GM19043 (cell line): ENCODE results near the gene DRC7.
"Not testable (repeated sequence)": the region's sequence is repeated elsewhere in the genome, so short reads cannot be mapped to it uniquely, and the experiment has no call there.

Source experiments
- ATAC-seq: cut with Tn5 transposase; IDR thresholded peaks from one replicate; pipeline ENCODE4 v1.9.1; 2021; ENCODE audit warnings: low read depth; ENCODE audit not compliant: unreplicated experiment

Gene DRC7

DNA sequence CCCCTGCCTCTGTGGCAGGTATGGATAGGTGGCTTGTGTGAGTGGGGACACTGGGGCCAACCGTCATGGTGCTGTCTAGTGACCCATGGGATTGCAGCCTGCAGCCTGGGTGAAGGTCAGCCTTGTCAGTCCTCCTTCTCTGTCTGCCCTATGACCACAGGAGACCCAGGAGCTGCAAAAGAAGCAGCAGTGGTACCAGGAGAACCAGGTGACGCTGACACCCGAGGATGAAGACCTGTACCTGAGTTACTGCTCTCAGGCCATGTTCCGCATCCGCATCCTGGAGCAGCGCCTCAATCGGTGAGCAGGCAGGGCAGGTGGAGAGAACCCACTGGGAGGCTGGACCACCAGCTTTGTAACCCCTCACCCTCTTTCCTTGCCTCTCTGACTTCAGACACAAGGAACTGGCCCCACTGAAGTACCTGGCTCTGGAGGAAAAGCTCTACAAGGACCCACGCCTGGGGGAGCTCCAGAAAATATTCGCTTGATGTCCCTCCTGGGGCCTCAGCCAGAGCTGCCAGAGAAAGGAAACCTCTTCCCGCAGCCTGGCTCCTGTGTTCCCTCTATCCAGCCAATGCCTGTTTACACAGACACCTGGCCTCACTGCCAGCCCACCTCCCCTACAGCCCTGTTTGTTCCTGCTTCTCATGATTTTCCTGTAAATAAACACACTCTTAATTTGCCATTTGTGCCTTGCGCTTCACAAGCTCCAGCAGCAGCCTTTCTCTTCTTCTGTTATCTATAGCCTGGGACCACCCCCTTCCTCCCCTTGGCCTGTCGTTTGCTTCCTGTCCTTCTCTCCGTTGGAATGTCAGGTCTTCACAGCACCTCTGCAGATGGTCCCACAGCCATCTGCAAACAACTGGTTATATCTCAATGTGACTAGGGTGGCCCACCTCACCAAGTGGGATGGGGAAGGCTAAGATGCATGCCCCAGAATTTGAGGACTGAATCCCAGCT lies 36.4 kb downstream of the DRC7 start:
- no peak for ATAC-seq

DNA sequence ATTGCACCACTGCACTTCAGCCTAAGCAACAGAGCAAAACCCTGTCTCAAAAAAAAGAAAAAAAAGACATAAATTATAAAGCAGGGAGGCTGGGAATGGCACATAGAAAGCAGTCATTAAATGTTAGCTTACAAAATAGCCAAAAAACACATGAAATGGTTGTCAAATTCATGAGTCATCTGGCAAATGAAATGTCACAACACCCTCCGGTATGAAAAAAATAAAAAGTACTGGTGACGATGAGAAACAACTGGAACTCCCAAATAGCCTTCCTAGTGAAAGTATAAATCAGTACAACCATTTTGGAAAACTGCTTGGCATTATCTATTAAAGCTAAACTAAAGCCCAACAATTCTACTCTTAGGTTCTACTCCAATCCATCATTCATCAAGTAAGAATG lies 37.4 kb downstream of the DRC7 start:
- no peak for ATAC-seq

DNA sequence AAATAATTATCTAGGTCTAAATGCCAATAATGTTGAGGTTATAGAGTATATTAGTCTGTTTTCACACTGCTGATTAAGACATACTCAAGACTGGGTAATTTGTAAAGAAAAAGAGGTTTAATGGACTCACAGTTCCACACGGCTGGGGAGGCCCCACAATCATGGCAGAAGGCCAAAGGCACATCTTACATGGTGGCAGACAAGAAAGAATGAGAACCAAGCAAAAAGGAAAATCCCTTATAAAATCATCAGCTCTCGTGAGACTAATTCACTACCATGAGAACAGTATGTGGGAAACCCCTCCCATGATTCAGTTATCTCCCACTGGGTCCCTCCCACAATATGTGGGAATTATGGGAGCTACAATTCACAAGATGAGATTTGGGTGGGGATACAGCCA lies 38.1 kb downstream of the DRC7 start:
- no peak for ATAC-seq

DNA sequence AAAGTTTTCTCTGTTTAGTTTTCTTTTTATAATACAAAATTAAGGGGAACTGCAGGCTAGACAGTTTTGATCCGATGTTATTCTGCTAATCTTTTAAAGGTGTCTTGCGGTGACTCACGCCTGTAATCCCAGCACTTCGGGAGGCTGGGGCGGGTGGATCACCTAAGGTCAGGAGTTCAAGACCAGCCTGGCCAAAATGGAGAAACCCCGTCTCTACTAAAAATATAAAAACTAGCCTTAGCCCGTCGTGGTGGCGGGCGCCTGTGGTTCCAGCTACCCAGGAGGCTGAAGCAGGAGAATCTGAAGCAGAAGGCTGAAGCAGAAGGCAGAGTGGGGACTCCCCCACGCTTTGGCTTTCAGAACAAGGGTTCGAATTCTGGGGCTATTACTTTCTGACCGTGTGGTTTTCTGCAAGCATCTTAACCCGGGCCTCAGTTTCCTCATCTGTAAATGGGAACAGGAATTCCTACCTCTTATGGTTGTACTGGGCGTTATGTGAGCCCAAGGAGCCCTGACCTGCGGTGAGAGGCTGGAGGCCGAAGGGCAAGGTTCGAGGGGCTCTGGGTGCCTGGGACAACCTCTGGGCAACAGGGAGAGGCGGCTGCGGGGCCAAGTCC lies 39.8 kb downstream of the DRC7 start:
- ATAC-seq: no peak

DNA sequence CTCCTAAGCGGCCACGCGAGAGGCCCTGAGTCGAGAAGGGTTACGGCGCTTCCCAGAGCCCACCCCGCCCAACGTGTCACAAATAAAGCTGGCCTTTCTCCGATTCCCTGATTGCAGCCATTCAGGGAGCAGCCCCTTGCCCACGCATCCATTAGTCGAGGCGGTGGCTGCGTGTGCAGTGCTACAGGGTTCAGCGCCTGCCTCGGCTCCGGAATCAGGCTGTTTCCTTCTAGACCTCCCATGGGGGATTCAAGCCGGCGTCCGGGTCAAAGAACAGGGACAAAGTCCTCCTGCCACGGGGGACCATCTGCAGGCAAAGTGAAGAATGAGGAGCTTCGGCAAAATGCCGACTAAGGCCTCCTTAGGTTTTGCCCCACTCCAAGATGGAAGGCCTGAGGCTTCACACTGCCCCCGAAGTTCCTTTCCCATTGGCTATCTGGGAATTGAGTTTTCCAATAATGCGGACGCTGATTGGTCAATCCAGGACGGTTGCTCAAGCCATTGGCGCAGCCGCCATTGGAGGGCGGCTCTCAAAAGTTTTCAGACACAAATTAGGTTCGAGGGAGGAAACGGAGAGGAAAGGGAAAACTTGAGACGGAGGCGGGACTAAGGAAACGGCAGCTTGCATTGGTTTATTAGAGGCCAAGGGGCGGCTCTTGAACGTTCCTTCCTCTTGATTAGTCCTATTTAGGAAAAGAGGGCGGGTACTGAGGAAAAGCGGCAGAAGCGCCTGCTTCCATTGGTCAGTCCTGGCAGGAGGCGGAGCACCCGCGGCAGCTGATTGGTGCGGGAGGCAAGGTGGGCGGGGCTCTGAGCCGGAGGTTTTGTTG lies 40.5 kb downstream of the DRC7 start:
- ATAC-seq: peak; percentile 91

DNA sequence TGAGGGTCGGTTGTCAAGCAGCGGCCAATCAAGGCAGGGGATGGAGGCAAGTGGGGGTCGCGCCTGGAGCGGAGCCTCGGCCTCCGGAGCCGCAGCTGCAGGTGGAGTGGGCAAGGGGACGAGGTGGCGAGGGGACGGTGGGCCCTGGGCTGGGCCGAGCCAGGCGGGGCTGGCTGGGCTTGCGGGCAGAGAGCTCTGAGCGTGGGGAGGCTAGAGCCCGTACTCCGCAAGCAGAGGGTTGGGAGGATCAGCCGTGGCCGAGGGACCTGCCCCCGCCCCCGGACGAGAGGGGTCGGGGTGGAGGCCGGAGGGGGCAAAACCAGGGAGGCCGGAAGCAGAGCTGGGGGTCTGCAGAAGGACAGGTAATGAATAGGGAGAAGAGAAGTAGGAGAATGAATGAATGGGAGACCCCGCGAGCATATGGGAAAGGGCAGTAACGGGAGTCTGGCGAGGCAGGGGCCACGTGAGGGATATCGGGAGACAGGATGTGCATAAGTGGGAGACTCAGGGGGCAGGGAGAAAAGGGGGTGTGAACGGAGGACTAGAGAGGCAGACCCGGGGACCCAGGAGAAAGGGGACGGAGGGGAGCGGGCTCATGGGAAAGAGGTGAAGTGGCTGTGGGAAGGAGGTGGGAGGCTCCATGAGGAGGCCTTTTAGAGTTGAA lies 41.3 kb downstream of the DRC7 start, which contains the start of gene KATNB1:
TSS of gene KATNB1 (plus strand) at position 16 of the 664 bp plus-strand sequence. CDS start 1,474 bp downstream, outside the sequence.
- no peak for ATAC-seq

DNA sequence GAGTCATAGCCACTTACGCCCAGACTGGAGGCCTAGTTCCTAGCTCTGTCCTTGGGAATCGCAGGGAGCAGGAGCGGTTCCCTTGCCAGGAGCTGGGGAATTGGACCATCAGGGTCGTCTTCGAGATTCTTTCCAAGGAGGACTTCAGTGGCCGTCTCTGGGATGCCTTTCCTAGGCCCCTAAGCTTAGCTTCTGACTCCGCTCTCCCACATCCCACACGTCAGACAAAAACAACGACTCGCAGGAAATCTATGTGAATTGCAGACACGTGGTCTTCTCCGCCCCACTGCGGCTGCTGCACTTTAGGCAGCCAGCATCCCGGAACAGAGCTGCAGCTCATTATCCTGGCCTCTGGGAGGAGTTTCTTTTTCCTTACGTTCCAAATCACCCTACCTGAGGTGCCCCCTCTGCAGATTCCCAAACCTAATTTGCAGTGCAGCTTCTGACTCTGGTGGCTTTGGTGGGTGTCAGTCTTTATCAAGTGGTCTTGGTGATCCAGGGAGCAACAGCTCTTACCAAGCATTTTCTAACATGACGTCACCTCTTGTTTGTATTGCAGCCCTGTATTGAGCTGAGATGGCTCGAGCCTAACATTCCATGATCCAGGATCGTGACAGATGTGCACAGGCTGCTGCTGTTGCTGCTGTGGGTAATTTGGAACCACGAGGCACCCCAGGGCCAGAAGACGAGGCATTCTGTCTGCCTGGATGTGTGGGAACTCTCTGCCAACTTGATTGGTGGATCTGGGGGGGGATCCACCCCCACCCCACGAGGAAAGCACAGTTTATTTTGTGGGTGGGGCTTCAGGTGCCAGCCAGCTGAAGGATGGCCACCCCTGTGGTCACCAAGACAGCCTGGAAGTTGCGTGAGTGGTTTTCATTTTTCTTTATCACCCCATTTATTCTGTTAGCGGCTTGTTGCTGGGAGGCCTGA lies 42.1 kb downstream of the DRC7 start:
- ATAC-seq: no peak

DNA sequence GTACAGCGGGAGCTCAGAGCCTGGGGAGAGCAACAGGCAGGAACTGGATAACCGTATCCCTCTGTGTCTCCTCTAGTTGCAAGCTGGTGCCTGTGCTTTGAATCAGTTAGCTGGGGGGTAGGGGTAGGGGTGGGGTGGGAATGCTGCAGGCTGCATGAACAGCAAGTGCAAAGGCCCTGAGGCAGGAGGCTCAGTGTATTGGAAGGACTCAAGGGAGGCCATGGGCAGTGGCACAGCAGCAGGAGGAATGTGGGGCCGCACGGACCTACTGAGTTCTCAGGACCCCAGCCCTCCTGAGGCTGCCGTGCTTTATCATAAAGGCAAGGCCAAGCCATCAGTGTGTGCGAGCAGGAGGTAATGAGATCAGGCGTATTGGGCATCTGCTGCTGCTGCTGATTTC lies 44.2 kb downstream of the DRC7 start:
- ATAC-seq: no peak

DNA sequence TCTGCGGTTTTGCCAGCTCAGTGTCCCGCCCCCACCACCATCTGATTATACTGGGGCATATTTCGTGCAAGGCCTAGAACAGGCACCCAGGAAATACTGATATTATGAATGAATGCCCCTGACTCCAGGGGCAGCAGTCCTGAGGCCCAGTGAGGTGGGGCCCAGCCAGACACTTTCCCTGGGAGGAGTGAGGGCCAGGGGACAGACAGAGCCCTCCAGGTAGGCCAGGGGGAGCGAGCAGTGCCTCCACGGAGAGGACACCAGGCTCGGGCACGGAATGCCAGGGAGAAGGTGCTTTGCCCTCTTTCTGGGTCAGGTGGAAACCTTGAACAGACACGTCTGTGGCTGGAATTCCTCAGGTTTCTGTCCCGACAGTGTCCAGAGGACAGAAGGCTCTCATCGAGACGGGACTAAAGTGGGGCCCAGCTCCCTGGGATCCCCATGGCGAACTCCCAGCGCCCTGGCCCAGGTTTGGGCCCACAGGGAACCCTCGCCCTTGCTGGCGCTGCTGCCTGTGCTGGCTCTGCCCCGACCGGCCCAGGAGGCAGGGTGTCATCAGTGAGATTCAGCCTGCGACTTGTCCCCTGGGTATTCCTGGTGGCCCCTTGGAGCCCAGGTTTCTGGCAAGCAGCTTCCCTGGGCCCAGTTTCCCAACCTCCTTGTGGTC lies 45.3 kb downstream of the DRC7 start:
- ATAC-seq: no peak

DNA sequence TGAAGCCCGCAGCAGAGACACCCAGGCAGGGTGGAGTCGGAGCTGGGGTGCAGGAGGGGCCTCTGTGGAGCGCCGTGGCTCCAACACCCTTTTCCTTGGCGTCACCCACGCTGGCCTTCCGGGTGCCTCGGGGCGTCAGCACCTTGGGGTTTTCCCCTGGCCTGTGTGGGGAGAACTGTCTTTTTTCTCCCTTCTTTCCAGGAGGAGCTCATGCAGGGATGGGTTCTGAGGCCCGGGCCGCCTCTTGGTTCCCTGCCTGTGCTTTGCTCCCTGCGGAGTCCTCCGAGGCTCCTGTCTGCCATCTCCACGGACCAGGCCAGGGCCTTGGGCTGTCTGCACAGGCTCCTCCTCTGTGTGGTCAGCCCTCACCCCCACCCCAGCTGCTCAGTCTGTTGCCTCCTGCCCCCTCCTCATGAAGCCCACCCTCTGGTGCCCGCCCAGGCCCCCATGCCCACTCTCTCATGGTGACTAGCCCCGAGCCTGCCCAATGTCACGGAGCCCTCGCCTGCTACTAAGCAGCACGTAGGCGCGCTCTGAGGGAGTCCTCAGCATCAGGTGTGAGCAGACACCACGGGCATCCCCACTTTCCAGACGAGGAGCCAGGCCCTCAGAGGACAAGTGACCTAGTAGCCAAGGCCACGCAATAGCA lies 45.9 kb downstream of the DRC7 start:
- ATAC-seq: no peak

DNA sequence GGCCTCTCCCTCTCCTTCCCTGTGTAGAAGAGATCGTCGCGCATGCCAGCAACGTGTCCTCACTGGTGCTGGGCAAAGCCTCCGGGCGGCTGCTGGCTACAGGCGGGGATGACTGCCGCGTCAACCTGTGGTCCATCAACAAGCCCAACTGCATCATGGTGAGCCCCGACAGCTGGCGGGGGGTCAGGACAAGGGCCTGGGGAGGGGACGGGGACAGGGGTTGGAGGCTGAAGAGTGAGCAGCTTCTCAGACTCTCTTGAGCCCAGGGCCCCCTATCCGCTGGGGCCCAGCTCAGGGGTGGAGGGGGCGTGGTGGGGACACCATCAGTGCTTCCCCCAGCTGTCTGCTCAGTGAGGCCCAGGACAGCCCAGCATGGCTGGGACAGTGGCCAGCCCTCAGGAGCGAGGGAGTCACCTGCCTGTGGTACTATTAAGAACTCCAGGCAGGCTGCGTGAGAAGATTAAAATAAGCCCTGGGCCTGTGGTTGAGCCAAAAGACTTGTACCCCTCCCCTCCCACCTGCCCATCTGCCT lies 47.1 kb downstream of the DRC7 start:
- ATAC-seq: no peak

DNA sequence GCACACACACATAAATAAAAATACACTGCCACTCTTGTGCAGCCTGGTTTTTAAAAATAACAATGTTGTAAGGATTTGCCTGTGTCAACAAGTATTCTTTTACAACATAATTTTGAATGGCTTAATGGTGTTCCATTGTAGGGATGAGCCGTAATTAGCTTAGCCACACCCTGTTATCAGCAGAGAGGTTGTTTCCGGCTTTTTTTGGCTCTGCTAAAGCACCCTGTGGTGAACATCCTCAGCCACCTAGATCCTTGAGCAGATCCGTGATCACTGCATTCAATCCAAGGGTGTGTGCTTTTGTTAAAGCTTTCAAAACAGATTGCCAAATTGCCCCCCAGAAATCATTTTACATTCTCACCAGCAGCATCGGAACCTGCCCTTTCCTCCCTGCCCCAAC lies 47.9 kb downstream of the DRC7 start:
- ATAC-seq: no peak

DNA sequence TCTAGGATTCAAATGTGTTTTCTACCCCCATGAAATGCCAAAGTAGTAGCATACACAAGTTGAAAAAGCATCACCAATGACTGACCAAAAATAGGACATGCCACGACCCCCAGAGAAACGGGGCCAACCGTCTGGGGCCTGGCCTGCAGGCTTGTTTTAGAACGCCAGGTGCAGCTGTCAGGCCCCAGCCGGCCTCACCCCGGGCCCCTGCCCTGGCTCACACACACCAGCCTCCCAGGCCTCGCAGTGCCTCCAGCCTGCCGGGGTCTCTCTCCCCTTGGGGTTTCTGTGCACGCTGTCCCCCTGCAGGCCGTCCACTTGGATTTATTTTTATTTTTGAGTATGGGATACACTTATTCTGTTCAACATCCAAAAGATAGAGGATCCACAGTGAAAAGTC lies 48.9 kb downstream of the DRC7 start:
- ATAC-seq: no peak

DNA sequence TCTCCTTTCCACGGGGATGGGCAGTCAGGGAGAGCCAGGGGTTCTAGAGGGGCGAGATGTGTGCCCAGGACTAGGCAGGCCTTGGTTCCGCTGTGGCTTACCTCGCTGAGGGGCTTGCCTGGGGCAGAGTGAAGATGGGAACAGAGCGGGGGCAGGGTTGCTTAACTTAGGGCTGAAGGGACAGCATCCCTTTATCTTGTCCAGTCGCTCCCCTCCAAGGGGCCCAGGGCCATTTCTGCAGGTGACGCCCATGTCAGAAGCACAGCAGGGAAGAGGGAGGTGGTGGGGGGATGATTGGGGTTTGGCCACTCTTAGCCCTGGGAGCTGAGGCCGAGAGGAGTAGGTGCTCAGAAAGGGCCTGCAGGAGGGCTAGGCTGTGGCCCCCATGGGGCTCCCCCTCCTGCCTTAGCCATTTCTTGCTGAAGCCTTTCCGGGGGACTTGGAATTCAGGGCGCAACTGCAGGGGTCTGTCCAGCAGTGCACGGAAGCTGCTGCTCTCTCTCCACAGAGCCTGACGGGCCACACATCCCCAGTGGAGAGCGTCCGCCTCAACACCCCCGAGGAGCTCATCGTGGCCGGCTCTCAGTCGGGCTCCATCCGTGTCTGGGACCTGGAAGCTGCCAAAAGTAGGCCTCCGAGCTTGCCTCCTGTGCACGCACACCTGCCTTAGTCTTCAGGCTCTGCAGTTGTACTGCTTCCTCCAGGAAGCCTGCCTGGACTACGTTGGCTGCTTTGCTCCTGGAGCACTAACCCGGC lies 49.5 kb downstream of the DRC7 start:
- no peak for ATAC-seq

DNA sequence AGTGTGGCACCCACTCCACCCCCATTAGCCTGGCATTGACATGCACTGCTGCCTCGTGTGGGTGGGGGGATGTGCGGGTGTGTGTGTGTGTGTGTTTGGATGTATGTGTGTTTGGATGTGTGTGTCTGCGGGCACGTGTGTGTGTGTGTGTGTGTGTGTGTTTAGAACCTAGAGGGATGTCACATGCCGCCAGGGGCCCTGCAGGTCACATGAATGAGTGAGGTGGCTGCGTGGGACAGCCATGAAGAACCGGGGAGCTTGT lies 50.0 kb downstream of the DRC7 start:
- no peak for ATAC-seq

DNA sequence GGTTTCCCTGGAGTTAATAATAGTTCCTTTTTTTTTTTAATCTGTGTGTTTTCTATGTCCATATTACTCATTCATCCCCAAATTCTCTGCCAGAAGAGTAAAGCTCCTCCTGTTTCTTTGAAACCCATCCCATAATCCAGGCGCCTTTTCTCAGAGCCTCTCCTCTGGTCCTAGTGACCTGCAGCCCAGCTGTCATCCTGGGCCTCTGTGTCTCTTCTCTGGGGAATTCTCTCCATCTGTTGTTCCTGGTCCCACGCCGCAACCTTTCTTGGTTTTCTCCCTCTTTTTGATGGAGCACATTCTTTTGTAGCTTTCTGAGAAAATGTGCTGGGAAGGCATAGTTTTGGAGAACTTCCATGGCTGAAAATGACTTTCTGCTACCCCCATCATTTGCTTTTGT lies 51.2 kb downstream of the DRC7 start:
- ATAC-seq: no peak

DNA sequence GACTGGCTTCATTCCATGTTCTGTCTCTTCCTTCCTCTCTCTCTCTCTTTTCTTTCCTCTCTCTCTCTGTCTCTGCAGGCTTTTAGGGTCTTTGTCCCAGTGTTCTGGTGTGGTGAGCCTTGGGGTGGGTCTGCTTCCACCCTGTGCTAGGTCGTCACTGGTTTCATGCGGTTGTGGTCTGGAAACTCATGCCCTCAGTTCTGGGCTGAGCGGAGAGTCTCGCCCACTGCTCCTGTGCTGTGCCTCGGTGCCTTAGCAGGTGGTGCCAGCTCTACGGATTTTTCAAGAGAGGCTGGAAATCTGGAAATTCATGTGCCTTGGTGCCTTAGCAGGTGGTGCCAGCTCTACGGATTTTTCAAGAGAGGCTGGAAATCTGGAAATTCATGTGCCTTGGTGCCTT lies 51.7 kb downstream of the DRC7 start:
- ATAC-seq: not testable (repeated sequence)

DNA sequence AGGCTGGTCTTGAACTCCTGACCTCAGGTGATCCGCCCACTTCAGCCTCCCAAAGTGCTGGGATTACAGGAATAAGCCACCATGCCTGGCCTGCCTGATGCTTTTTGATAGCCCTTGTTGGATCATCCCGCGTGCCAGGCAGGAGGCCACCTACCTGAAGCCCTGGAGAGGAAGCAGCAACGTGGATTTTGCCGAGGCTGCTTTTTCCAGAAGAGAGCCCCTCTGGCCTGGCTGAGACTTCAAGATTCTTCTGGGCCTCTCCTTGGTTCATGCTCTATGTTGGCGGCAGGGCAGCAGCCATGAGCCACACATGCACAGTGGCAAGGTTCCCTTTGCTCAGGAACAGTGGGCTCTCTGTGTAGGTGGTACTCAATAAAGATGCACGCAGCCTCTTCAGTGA lies 52.5 kb downstream of the DRC7 start:
- ATAC-seq: no peak
